Activated T-helper 2 cell treated with anti-CD3 and anti-CD28 coated beads, Interferon-gamma antibody, Interleukin-2, Interleukin-4, amounts not matched to agents 10 μg/mL and 5 μg/mL and 100 μg/mL, durations not matched to agents 14 hours and 24 hours and 36 hours (primary cell): ENCODE data around the gene AHNAK2. TPM values are rescaled to one million over a fixed set of nuclear protein-coding genes. Genes with fewer than 3 reads are reported as not detected.
"Not testable (repeated sequence)": the region's sequence is repeated elsewhere in the genome, so short reads cannot be mapped to it uniquely, and the experiment has no call there.

Source experiments
- DNase-seq: peaks from one replicate; pipeline ENCODE4 v3.0.0; 2021; ENCODE audit warnings: low spot score
- H3K27ac Mint-ChIP-seq: one replicate; pipeline ENCODE4 v1.8.0; 2021; ENCODE audit warnings: mixed read lengths
- H3K27me3 Mint-ChIP-seq: one replicate; pipeline ENCODE4 v1.8.0; 2021; ENCODE audit warnings: low read depth, mixed read lengths
- H3K36me3 Mint-ChIP-seq: one replicate; pipeline ENCODE4 v1.8.0; 2021; ENCODE audit warnings: low read depth, mixed read lengths
- H3K4me1 Mint-ChIP-seq: one replicate; pipeline ENCODE4 v1.8.0; 2021; ENCODE audit warnings: low read depth, mixed read lengths
- H3K4me3 Mint-ChIP-seq: one replicate; pipeline ENCODE4 v1.8.0; 2021; ENCODE audit warnings: low read depth, mild to moderate bottlenecking, moderate library complexity, mixed read lengths
- H3K9me3 Mint-ChIP-seq: one replicate; pipeline ENCODE4 v1.8.0; 2021; ENCODE audit warnings: mixed read lengths
- intact Hi-C: fragments of 100-400 bp; cut with micrococcal nuclease; formaldehyde crosslinking; loops from one replicate; pipeline ENCODE4 v1.15.1; 2023
- total RNA-seq: library from RNA; stranded (reverse); gene quantifications from 2 replicates; pipeline ENCODE4 v1.2.3, GENCODE V29; 2022

The AHNAK2 gene
- total RNA-seq, 1 donor from 2014 or later: 0.02 TPM

- no peak for DNase-seq
- no peak overlapping the region for H3K27ac Mint-ChIP-seq
- no peak overlapping the region for H3K4me3 Mint-ChIP-seq
- no peaks in the 10 kb centered on the region for H3K9me3 Mint-ChIP-seq
- H3K4me1 Mint-ChIP-seq: peaks cover 1% of the 10 kb centered on the region
- H3K36me3 Mint-ChIP-seq: no peaks in the 10 kb centered on the region
- peaks cover 8% of the 10 kb centered on the region for H3K27me3 Mint-ChIP-seq
- intact Hi-C loops: no loop called here
These were observed 80.0 kb downstream of the AHNAK2 start for GRCh38 chr14:104898195-104898558.

DNA sequence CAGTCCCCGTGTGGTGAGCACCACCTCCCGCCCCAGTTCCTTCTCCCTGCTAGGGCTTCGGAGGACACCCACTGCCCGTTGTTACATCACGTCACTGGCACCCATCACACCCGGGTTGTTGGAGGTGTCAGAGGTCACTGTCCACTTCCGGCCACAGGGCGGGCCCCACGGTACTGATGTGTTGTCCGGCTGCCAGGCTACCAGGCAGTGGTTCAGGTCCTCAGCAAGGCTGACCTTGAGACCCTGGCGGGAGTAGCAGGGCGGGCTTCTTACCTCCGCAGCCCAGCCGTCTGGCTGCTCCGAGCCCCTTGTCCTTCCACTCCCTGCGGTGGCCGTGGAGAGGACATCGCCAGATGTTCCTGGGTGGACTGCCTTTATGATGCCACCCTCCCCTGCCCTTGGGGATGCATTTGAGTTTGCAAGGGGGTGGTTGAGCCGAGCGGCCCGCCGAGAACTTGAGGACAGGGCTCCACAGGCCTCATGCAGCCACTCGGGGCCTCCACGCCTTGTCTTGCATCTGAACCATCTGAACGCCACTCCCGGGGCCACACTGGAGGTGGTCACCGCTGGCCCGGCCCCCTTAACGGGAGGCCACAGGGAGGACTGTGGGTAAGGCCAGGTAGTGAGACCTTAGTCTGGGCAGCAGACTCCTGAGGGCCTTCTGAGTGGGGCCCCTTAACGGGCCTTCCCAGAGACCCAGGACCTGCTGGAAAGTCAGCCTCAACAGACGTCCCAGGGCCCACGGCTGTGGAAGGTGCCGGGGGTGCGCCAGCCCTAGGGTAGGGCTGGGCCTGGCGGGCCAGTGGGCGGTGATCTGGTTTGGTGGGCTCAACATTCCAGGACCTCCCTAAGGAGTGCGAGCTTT is 80.6 kb downstream of the AHNAK2 start:
- Mint-ChIP-seq H3K27ac (no peak overlapping the region), H3K4me1 (peaks cover 1% of the 10 kb centered on the region), H3K27me3 (peaks cover 8% of the 10 kb centered on the region), H3K4me3 (no peak overlapping the region), H3K36me3 (no peaks in the 10 kb centered on the region), H3K9me3 (no peaks in the 10 kb centered on the region)
- intact Hi-C loops: no loop called here
- no peak for DNase-seq

GRCh38 chr14:104895786-104896661 is 82.2 kb downstream of the AHNAK2 start:
- no peak overlapping the region for H3K27ac Mint-ChIP-seq
- intact Hi-C loops: no loop called here
- peaks cover 1% of the 10 kb centered on the region for H3K27me3 Mint-ChIP-seq
- H3K36me3 Mint-ChIP-seq: no peaks in the 10 kb centered on the region
- H3K4me3 Mint-ChIP-seq: no peak overlapping the region
- no peak for DNase-seq
- peaks cover 1% of the 10 kb centered on the region for H3K4me1 Mint-ChIP-seq
- no peaks in the 10 kb centered on the region for H3K9me3 Mint-ChIP-seq

- Mint-ChIP-seq H3K27me3 (no peaks in the 10 kb centered on the region), H3K4me1 (no peaks in the 10 kb centered on the region), H3K36me3 (no peaks in the 10 kb centered on the region), H3K4me3 (no peak overlapping the region), H3K9me3 (no peaks in the 10 kb centered on the region), H3K27ac (no peak overlapping the region)
- intact Hi-C loops: no loop called here
- no peak for DNase-seq
These were observed 82.9 kb downstream of the AHNAK2 start for GRCh38 chr14:104895207-104895785.

GRCh38 chr14:104894331-104895206 is 83.6 kb downstream of the AHNAK2 start:
- H3K4me1 Mint-ChIP-seq: no peaks in the 10 kb centered on the region
- H3K9me3 Mint-ChIP-seq: no peaks in the 10 kb centered on the region
- intact Hi-C loops: no loop called here
- no peak overlapping the region for H3K4me3 Mint-ChIP-seq
- no peaks in the 10 kb centered on the region for H3K27me3 Mint-ChIP-seq
- H3K36me3 Mint-ChIP-seq: no peaks in the 10 kb centered on the region
- no peak overlapping the region for H3K27ac Mint-ChIP-seq
- no peak for DNase-seq

GRCh38 chr14:104893435-104894207 is 84.6 kb downstream of the AHNAK2 start:
- intact Hi-C loops: no loop called here

DNA sequence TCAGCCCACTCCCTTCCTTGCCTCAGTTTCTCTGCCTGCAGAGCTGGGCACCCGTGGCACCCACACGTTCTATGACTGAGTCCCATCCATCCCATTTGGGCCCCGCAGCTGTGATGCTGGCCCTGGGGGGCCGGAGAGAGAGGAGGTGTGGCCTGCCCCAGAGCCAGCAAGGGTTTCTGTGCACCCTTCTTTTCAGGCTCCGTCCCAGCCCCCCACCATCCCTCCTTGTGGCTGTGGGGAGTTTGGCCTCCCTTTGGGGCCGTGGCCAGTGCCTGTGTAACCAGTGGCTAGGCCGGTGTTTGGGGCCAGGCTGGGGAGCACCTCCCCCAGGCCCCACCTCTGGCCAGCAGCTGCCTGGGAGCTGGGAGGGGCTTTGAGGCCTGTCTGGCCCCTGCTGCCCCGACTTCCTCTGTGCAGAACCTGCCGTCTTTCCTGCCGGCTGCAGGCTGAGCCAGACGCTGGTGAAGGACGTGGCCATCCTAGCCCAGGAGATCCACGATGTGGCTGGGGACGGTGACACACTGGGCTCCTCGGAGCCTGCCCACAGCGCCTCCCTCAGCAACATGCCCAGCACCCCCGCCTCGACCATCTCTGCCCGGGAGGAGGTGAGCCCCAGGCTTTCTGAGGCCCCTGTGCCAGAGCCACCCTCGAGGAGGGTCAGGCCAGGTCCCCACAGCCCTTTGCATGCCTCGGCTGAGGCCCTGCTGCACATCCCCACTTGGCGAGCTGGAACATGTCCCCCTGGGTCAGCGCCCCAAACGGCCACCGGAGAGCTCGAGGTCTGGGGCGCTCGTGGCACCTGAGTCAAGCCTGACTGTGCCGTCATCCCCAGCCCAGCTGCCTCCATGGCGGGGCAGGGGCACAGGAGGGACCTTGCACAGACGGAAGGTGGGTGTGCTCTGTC is 85.4 kb downstream of the AHNAK2 start:
- no peak for DNase-seq
- no peak overlapping the region for H3K4me3 Mint-ChIP-seq
- no peaks in the 10 kb centered on the region for H3K9me3 Mint-ChIP-seq
- intact Hi-C loops: no loop called here
- no peaks in the 10 kb centered on the region for H3K36me3 Mint-ChIP-seq
- H3K4me1 Mint-ChIP-seq: no peaks in the 10 kb centered on the region
- no peak overlapping the region for H3K27ac Mint-ChIP-seq
- no peaks in the 10 kb centered on the region for H3K27me3 Mint-ChIP-seq

More at GRCh38 chr14:104893435-104894207, 84.6 kb downstream of the AHNAK2 start:
- Mint-ChIP-seq H3K27me3 (no peaks in the 10 kb centered on the region), H3K4me3 (no peak overlapping the region), H3K36me3 (no peaks in the 10 kb centered on the region), H3K27ac (no peak overlapping the region), H3K9me3 (no peaks in the 10 kb centered on the region), H3K4me1 (no peaks in the 10 kb centered on the region)
- DNase-seq: no peak

DNA sequence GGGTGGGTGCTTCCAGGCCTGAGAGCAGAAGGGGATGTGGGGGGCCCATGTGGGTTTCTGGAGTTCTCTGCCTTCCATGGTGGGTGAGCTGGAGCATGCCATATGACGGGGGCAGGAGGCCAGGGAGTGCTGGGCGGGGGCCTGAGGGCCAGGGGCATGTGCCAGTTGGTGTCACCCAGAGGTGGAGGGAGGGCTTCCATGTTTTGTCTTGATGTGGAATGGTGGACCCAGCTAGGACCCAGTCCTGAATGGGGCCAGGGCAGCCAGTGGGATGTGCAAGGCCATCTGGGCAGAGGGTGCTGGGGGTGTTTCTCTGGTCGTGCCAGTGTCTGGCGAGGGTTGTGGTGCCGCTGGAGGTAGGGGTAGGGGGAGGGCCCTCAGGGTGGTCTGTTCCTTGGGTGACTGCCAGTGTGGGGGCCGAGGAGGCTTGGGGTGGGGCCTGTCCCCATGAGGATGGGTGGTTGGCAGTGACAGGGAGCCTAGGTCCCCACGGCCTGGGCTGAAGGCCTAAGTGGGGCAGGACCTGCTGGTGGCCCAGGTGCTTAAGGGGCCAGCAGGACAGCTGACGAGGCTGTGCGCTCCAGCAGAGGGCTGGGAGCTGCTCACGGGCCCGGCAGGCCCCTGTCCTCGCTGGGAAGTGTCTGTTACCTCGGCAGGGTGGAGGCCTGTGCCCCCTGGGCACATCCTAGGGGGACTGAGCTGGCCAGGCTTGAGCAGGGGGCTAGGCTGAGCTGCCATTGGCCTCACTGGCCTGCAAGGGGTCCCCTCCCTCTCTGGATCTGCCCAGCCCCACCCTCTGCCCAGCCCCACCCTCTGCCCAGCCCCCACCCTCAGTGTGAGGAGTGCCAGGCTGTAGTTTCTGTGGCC is 86.3 kb downstream of the AHNAK2 start:
- no peak overlapping the region for H3K4me3 Mint-ChIP-seq
- no peak overlapping the region for H3K27ac Mint-ChIP-seq
- no peaks in the 10 kb centered on the region for H3K27me3 Mint-ChIP-seq
- intact Hi-C loops: no loop called here
- no peaks in the 10 kb centered on the region for H3K4me1 Mint-ChIP-seq
- H3K36me3 Mint-ChIP-seq: no peaks in the 10 kb centered on the region
- no peaks in the 10 kb centered on the region for H3K9me3 Mint-ChIP-seq
- peak; percentile 8 for DNase-seq

- H3K27me3 Mint-ChIP-seq: no peaks in the 10 kb centered on the region
- H3K4me3 Mint-ChIP-seq: no peak overlapping the region
- H3K36me3 Mint-ChIP-seq: no peaks in the 10 kb centered on the region
- no peaks in the 10 kb centered on the region for H3K4me1 Mint-ChIP-seq
- intact Hi-C loops: no loop called here
- DNase-seq: no peak
- no peak overlapping the region for H3K27ac Mint-ChIP-seq
- no peaks in the 10 kb centered on the region for H3K9me3 Mint-ChIP-seq
These were observed 87.0 kb downstream of the AHNAK2 start for GRCh38 chr14:104891121-104891551.

- H3K4me1 Mint-ChIP-seq, DNase-seq, H3K4me3 Mint-ChIP-seq, H3K27me3 Mint-ChIP-seq, intact Hi-C loops, H3K36me3 Mint-ChIP-seq, H3K9me3 Mint-ChIP-seq, H3K27ac Mint-ChIP-seq: not testable (repeated sequence)
These were observed 87.9 kb downstream of the AHNAK2 start for GRCh38 chr14:104890292-104890691.
